GM21825 (cell line): ENCODE data around the gene LTB4R2.

Experiments
- ATAC-seq: cut with Tn5 transposase; IDR thresholded peaks from one replicate; pipeline ENCODE4 v1.9.1; 2021; ENCODE audit warnings: mild to moderate bottlenecking, moderate library complexity; ENCODE audit not compliant: unreplicated experiment

LTB4R2 gene

GRCh38 chr14:24309538-24310264, at the start of gene LTB4R2:
TSS of gene LTB4R2 (plus strand) at chr14:24310140. CDS start at chr14:24310665, 525 bp downstream.
- ATAC-seq: no peak

GRCh38 chr14:24260780-24261157, 49.2 kb upstream of the LTB4R2 start:
- no peak for ATAC-seq

GRCh38 chr14:24261256-24261968, 48.5 kb upstream of the LTB4R2 start:
- ATAC-seq: no peak

- ATAC-seq: no peak
Measured at GRCh38 chr14:24261969-24262327, 48.0 kb upstream of the LTB4R2 start.

GRCh38 chr14:24262821-24263733, 46.9 kb upstream of the LTB4R2 start, which contains the start of gene TGM1:
TSS of gene TGM1 (minus strand) at chr14:24263177. CDS start at chr14:24262352, 825 bp downstream.
- ATAC-seq: no peak

- ATAC-seq: no peak
Measured at GRCh38 chr14:24263848-24264247, 46.1 kb upstream of the LTB4R2 start.

GRCh38 chr14:24264298-24264697, 45.6 kb upstream of the LTB4R2 start:
- ATAC-seq: no peak

- no peak for ATAC-seq
Measured at GRCh38 chr14:24266344-24267244, 43.3 kb upstream of the LTB4R2 start.

- no peak for ATAC-seq
Measured at GRCh38 chr14:24267516-24267915, 42.4 kb upstream of the LTB4R2 start.

- no peak for ATAC-seq
Measured at GRCh38 chr14:24268225-24268624, 41.7 kb upstream of the LTB4R2 start.

- ATAC-seq: no peak
Measured at GRCh38 chr14:24269368-24269767, 40.6 kb upstream of the LTB4R2 start.

- ATAC-seq: no peak
Measured at GRCh38 chr14:24269910-24270536, 39.9 kb upstream of the LTB4R2 start.

GRCh38 chr14:24270537-24271133, 39.3 kb upstream of the LTB4R2 start:
- ATAC-seq: no peak

GRCh38 chr14:24271134-24271833, 38.7 kb upstream of the LTB4R2 start, which contains the start of gene RABGGTA:
TSS of gene RABGGTA (minus strand) at chr14:24271597. CDS start at chr14:24271115, 482 bp downstream.
- peak; percentile 81 for ATAC-seq

GRCh38 chr14:24271834-24272263, 38.1 kb upstream of the LTB4R2 start:
- ATAC-seq: no peak

GRCh38 chr14:24272467-24272866, 37.5 kb upstream of the LTB4R2 start:
- no peak for ATAC-seq

GRCh38 chr14:24273422-24273998, 36.4 kb upstream of the LTB4R2 start:
- no peak for ATAC-seq

GRCh38 chr14:24274101-24274543, 35.8 kb upstream of the LTB4R2 start:
- ATAC-seq: peak; percentile 40
